Testis (tissue), 2 donors: ENCODE results near the gene SMYD3.

Experiments used
- POLR2A ChIP-seq: fragments of 450-650 bp; IDR thresholded peaks from one replicate; pipeline ENCODE4 v1.6.1; 2017; ENCODE audit warnings: antibody characterized with exemption, mild to moderate bottlenecking, moderate library complexity
- TF ChIP-seq, protein P1 (sequence below), 3 experiments: fragments of 450-650 bp in 2 of 3; fragments of 200-600 bp in 1 of 3; sonication (generic) in 1 of 3; IDR thresholded peaks; one replicate each; pipeline ENCODE4 v1.5.1; 2016 to 2019; ENCODE audit warnings: antibody characterized with exemption in 3 of 3, mild to moderate bottlenecking in 2 of 3, moderate library complexity in 1 of 3

- TF ChIP-seq, protein P1, sequence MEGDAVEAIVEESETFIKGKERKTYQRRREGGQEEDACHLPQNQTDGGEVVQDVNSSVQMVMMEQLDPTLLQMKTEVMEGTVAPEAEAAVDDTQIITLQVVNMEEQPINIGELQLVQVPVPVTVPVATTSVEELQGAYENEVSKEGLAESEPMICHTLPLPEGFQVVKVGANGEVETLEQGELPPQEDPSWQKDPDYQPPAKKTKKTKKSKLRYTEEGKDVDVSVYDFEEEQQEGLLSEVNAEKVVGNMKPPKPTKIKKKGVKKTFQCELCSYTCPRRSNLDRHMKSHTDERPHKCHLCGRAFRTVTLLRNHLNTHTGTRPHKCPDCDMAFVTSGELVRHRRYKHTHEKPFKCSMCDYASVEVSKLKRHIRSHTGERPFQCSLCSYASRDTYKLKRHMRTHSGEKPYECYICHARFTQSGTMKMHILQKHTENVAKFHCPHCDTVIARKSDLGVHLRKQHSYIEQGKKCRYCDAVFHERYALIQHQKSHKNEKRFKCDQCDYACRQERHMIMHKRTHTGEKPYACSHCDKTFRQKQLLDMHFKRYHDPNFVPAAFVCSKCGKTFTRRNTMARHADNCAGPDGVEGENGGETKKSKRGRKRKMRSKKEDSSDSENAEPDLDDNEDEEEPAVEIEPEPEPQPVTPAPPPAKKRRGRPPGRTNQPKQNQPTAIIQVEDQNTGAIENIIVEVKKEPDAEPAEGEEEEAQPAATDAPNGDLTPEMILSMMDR (IDR thresholded peaks at IDR 0.05), result no peak
- TF ChIP-seq POLR2A, result no peak
Observed at GRCh38 chr1:246516126-246516525, 9.0 kb upstream of the SMYD3 start.
